A549 (cell line): ENCODE data around the gene NSRP1.

Experiments
- CHD4 ChIP-seq: fragments of 200-600 bp; sonication (generic); IDR thresholded peaks from 2 replicates; pipeline ENCODE4 v1.6.1; 2016; ENCODE audit warnings: antibody characterized with exemption, mild to moderate bottlenecking, borderline replicate concordance
- EHF ChIP-seq: fragments of 250-450 bp; sonication (Bioruptor Pico); IDR thresholded peaks from 2 replicates; pipeline ENCODE4 v1.5.0; 2020; ENCODE audit warnings: mild to moderate bottlenecking
- JUN ChIP-seq, 2 experiments: fragments of >200 bp; sonication (Bioruptor Twin); formaldehyde crosslinking; IDR thresholded peaks; 2 replicates in 1 of 2; 3 replicates in 1 of 2; pipeline ENCODE4 v1.6.1; 2016 to 2017
- KDM5A ChIP-seq: fragments of 200-600 bp; sonication (generic); IDR thresholded peaks from 2 replicates; pipeline ENCODE4 v1.6.1; 2016; ENCODE audit warnings: antibody characterized with exemption, mild to moderate bottlenecking
- MYC ChIP-seq: IDR thresholded peaks from 2 replicates; pipeline ENCODE4 v1.6.1; 2012; ENCODE audit warnings: mild to moderate bottlenecking, inconsistent platforms, low read length, improper control_type of control experiment, borderline replicate concordance
- POLR2A ChIP-seq: IDR thresholded peaks from 2 replicates; pipeline ENCODE4 v1.6.1; 2012; ENCODE audit warnings: mild to moderate bottlenecking, low read length
- POLR2AphosphoS2 ChIP-seq: conservative IDR thresholded peaks from 2 replicates; pipeline ENCODE4 v1.6.1; 2012; ENCODE audit warnings: low read length, improper control_type of control experiment, inconsistent platforms
- RAD21 ChIP-seq, 2 experiments: fragments of >200 bp in 1 of 2; sonication (Bioruptor Twin) in 1 of 2; formaldehyde crosslinking in 1 of 2; IDR thresholded peaks in 1 of 2; conservative IDR thresholded peaks in 1 of 2; 2 replicates in 1 of 2; 3 replicates in 1 of 2; pipeline ENCODE4 v1.6.1; 2012 to 2018; ENCODE audit warnings: inconsistent platforms in 1 of 2
- RFX5 ChIP-seq: fragments of 450-650 bp; IDR thresholded peaks from 2 replicates; pipeline ENCODE4 v1.7.1; 2014; ENCODE audit warnings: antibody characterized with exemption, mild to moderate bottlenecking, moderate library complexity
- TFCP2L1 ChIP-seq: fragments of 250-450 bp; sonication (Bioruptor Pico); IDR thresholded peaks from 2 replicates; pipeline ENCODE4 v1.5.0; 2021; ENCODE audit warnings: mild to moderate bottlenecking
- TF ChIP-seq, protein P1 (sequence below): fragments of >200 bp; sonication (Bioruptor Twin); formaldehyde crosslinking; IDR thresholded peaks from 3 replicates; pipeline ENCODE4 v1.5.1; 2016
- TF ChIP-seq, protein P2 (sequence below): fragments of 200-600 bp; sonication (generic); IDR thresholded peaks from 2 replicates; pipeline ENCODE4 v1.6.1; 2016; ENCODE audit warnings: antibody characterized with exemption, mild to moderate bottlenecking, moderate library complexity
- TF ChIP-seq, protein P3 (sequence below): fragments of 450-650 bp; IDR thresholded peaks from 2 replicates; pipeline ENCODE4 v1.6.1; 2014; ENCODE audit warnings: antibody characterized with exemption
- TF ChIP-seq, protein P4 (sequence below): fragments of 150-350 bp; IDR thresholded peaks from 2 replicates; pipeline ENCODE4 v1.6.1; 2014; ENCODE audit warnings: low read depth, mild to moderate bottlenecking, low read length

DNA sequence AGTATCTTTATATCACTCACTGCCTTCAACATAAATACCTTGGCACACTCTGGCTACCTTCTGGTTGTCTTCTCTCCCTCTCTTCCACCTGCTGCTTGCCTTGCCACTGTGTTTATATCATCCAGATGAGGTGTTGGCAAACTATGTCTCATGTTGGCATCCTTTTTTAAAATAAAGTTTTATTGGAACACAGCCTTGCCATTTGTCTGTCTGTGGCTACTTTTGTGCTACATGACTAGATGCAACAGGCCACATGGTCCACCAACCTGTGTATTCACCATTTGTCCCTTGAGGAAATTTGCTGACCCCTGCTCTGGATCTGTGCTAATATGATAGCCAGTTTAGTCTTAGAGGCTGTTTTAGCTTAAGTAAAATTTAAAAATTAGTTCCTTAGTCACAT lies 36.8 kb downstream of the NSRP1 start:
- TF ChIP-seq, protein P1, sequence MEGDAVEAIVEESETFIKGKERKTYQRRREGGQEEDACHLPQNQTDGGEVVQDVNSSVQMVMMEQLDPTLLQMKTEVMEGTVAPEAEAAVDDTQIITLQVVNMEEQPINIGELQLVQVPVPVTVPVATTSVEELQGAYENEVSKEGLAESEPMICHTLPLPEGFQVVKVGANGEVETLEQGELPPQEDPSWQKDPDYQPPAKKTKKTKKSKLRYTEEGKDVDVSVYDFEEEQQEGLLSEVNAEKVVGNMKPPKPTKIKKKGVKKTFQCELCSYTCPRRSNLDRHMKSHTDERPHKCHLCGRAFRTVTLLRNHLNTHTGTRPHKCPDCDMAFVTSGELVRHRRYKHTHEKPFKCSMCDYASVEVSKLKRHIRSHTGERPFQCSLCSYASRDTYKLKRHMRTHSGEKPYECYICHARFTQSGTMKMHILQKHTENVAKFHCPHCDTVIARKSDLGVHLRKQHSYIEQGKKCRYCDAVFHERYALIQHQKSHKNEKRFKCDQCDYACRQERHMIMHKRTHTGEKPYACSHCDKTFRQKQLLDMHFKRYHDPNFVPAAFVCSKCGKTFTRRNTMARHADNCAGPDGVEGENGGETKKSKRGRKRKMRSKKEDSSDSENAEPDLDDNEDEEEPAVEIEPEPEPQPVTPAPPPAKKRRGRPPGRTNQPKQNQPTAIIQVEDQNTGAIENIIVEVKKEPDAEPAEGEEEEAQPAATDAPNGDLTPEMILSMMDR = no peak
- TF ChIP-seq POLR2A = no peak
- TF ChIP-seq, protein P2, sequence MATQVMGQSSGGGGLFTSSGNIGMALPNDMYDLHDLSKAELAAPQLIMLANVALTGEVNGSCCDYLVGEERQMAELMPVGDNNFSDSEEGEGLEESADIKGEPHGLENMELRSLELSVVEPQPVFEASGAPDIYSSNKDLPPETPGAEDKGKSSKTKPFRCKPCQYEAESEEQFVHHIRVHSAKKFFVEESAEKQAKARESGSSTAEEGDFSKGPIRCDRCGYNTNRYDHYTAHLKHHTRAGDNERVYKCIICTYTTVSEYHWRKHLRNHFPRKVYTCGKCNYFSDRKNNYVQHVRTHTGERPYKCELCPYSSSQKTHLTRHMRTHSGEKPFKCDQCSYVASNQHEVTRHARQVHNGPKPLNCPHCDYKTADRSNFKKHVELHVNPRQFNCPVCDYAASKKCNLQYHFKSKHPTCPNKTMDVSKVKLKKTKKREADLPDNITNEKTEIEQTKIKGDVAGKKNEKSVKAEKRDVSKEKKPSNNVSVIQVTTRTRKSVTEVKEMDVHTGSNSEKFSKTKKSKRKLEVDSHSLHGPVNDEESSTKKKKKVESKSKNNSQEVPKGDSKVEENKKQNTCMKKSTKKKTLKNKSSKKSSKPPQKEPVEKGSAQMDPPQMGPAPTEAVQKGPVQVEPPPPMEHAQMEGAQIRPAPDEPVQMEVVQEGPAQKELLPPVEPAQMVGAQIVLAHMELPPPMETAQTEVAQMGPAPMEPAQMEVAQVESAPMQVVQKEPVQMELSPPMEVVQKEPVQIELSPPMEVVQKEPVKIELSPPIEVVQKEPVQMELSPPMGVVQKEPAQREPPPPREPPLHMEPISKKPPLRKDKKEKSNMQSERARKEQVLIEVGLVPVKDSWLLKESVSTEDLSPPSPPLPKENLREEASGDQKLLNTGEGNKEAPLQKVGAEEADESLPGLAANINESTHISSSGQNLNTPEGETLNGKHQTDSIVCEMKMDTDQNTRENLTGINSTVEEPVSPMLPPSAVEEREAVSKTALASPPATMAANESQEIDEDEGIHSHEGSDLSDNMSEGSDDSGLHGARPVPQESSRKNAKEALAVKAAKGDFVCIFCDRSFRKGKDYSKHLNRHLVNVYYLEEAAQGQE = no peak
- no peak for TF ChIP-seq CHD4
- TF ChIP-seq JUN (IDR thresholded peaks at IDR 0.05) = no peak
- TF ChIP-seq, protein P3, sequence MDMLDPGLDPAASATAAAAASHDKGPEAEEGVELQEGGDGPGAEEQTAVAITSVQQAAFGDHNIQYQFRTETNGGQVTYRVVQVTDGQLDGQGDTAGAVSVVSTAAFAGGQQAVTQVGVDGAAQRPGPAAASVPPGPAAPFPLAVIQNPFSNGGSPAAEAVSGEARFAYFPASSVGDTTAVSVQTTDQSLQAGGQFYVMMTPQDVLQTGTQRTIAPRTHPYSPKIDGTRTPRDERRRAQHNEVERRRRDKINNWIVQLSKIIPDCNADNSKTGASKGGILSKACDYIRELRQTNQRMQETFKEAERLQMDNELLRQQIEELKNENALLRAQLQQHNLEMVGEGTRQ = no peak
- TF ChIP-seq, protein P4, sequence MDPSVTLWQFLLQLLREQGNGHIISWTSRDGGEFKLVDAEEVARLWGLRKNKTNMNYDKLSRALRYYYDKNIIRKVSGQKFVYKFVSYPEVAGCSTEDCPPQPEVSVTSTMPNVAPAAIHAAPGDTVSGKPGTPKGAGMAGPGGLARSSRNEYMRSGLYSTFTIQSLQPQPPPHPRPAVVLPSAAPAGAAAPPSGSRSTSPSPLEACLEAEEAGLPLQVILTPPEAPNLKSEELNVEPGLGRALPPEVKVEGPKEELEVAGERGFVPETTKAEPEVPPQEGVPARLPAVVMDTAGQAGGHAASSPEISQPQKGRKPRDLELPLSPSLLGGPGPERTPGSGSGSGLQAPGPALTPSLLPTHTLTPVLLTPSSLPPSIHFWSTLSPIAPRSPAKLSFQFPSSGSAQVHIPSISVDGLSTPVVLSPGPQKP = no peak
- no peak for TF ChIP-seq RAD21 (conservative IDR thresholded peaks at IDR 0.05 in 1 of 2, IDR thresholded peaks at IDR 0.05 in 1 of 2)
- TF ChIP-seq POLR2AphosphoS2 = no peak
- TF ChIP-seq KDM5A = no peak
- no peak for TF ChIP-seq MYC
- TF ChIP-seq RFX5 = no peak
- TF ChIP-seq TFCP2L1 (CRISPR knock-in tag) = no peak
- TF ChIP-seq EHF (CRISPR knock-in tag) = no peak
